Right lung (tissue), 5 donors: ENCODE measurements around the gene LIPA. TPM values are rescaled to one million over a fixed set of nuclear protein-coding genes. Genes with fewer than 3 reads are reported as not detected.
"Not testable (repeated sequence)": the region's sequence is repeated elsewhere in the genome, so short reads cannot be mapped to it uniquely, and the experiment has no call there.

ENCODE experiments used
- DNase-seq, 2 donors: peaks; one replicate each; pipeline ENCODE4 v3.0.0-alpha.2; 2013
- polyA plus RNA-seq, 5 donors: library from polyadenylated mRNA; unstranded; fragments of 120-200 nt; gene quantifications; one replicate each; pipeline versions ENCODE4 v1.2.1 to v1.2.3, GENCODE V29; 2013; ENCODE audit warnings: inconsistent platforms in 1 of 5, low replicate concordance in 1 of 5; ENCODE audit not compliant: insufficient read length in 5 of 5, insufficient read depth in 1 of 5

LIPA gene
- polyA plus RNA-seq, 5 donors = 49.9 to 74.3 (median 62.6) TPM

- no peak for DNase-seq
Observed at GRCh38 chr10:89210794-89211425, 40.7 kb downstream of the LIPA start.

GRCh38 chr10:89209718-89210117 is 41.9 kb downstream of the LIPA start:
- DNase-seq = no peak

GRCh38 chr10:89207801-89208551 is 43.6 kb downstream of the LIPA start:
- peak in 1 of 2 donors; percentile 49 for DNase-seq

GRCh38 chr10:89207181-89207800 is 44.3 kb downstream of the LIPA start, which contains the start of gene CH25H:
Gene CH25H (minus strand): TSS chr10:89207317. CDS start chr10:89207292, 25 bp downstream.
- peak; percentile 44 to 57 for DNase-seq

GRCh38 chr10:89206402-89207180 is 45.0 kb downstream of the LIPA start:
- DNase-seq = peak in 1 of 2 donors; percentile 34

- DNase-seq = no peak
Observed at GRCh38 chr10:89204621-89205185, 46.9 kb downstream of the LIPA start.

GRCh38 chr10:89203237-89203636 is 48.3 kb downstream of the LIPA start:
- no peak for DNase-seq

- DNase-seq = no peak
Observed at GRCh38 chr10:89202033-89202425, 49.5 kb downstream of the LIPA start.

- DNase-seq = no peak
Observed at GRCh38 chr10:89201345-89202032, 50.1 kb downstream of the LIPA start.

GRCh38 chr10:89197473-89197872 is 54.1 kb downstream of the LIPA start:
- no peak for DNase-seq

GRCh38 chr10:89191301-89191700 is 60.3 kb downstream of the LIPA start:
- DNase-seq = not testable (repeated sequence)

GRCh38 chr10:89189211-89189734 is 62.3 kb downstream of the LIPA start:
- no peak for DNase-seq

GRCh38 chr10:89185658-89186057 is 65.9 kb downstream of the LIPA start:
- DNase-seq = peak in 1 of 2 donors; percentile 16

- no peak for DNase-seq
Observed at GRCh38 chr10:89184638-89185037, 66.9 kb downstream of the LIPA start.

- no peak for DNase-seq
Observed at GRCh38 chr10:89183571-89183970, 68.0 kb downstream of the LIPA start.

- DNase-seq = no peak
Observed at GRCh38 chr10:89182894-89183293, 68.7 kb downstream of the LIPA start.

GRCh38 chr10:89175816-89176215 is 75.8 kb downstream of the LIPA start:
- no peak for DNase-seq

GRCh38 chr10:89173075-89173474 is 78.5 kb downstream of the LIPA start:
- DNase-seq = no peak

GRCh38 chr10:89171996-89172395 is 79.6 kb downstream of the LIPA start:
- DNase-seq = no peak

GRCh38 chr10:89171263-89171872 is 80.2 kb downstream of the LIPA start:
- no peak for DNase-seq
